Right ventricle myocardium superior (tissue), 1 donor: ENCODE results near the gene TMEM62. TPM values are rescaled to one million over a fixed set of nuclear protein-coding genes. Genes with fewer than 3 reads are reported as not detected.
"Not testable (repeated sequence)": the region's sequence is repeated elsewhere in the genome, so short reads cannot be mapped to it uniquely, and the experiment has no call there.

Experiments used
- ATAC-seq: fragments of 200-7000 bp; cut with Tn5 transposase; one replicate; pipeline ENCODE4 v1.9.1; 2020; ENCODE audit warnings: mild to moderate bottlenecking; ENCODE audit not compliant: poor library complexity
- DNase-seq: peaks from one replicate; pipeline ENCODE4 v3.0.0-alpha.2; 2020
- intact Hi-C: fragments of 100-400 bp; cut with DNase I; formaldehyde crosslinking; loops from one replicate; pipeline ENCODE4 v1.11.2; 2022
- total RNA-seq: library from RNA; stranded (reverse); fragmentation: NEBNext Ultra II Directional; extraction: Animal tissue kit (Norgen Biotek cat#: 25700); gene quantifications from one replicate; pipeline ENCODE4 v1.2.1, GENCODE V29; 2021
- donor health status: DM: no; HTN: yes; CAD: no; lungs with severe emphysema.

The TMEM62 gene
- total RNA-seq, 1 donor from 2014 or later: 9.4 TPM

- intact Hi-C loops: no loop called here
- ATAC-seq (no peak), DNase-seq (no peak)
These were observed 86.8 kb downstream of the TMEM62 start for GRCh38 chr15:43219929-43220928.

GRCh38 chr15:43220991-43221403 lies 87.6 kb downstream of the TMEM62 start, which contains the start of gene EPB42:
Gene EPB42 (minus strand): TSS chr15:43221018. CDS start chr15:43220825, 193 bp downstream.
- DNase-seq (no peak), ATAC-seq (peak; percentile 38)
- intact Hi-C loops: no loop called here

GRCh38 chr15:43221422-43221821 lies 88.0 kb downstream of the TMEM62 start:
- no peak for DNase-seq
- intact Hi-C loops: no loop called here
- ATAC-seq: no peak

GRCh38 chr15:43225201-43225949 lies 92.0 kb downstream of the TMEM62 start:
- DNase-seq: no peak
- intact Hi-C loops: loop anchor here (2.0 kb wide), 1 partner anchor 61 kb away; no protein-coding TSS in a partner anchor

GRCh38 chr15:43225950-43226255 lies 92.5 kb downstream of the TMEM62 start:
- intact Hi-C loops: loop anchor here (2.0 kb wide), 1 partner anchor 61 kb away; no protein-coding TSS in a partner anchor
- DNase-seq, ATAC-seq: not testable (repeated sequence)

More at GRCh38 chr15:43225201-43225949, 92.0 kb downstream of the TMEM62 start:
- peak; percentile 87 for ATAC-seq

- intact Hi-C loops: no loop called here
- DNase-seq (no peak), ATAC-seq (peak; percentile 47)
These were observed 93.3 kb downstream of the TMEM62 start for GRCh38 chr15:43226436-43227305.

GRCh38 chr15:43229977-43230376 lies 96.6 kb downstream of the TMEM62 start:
- DNase-seq (no peak), ATAC-seq (peak; percentile 78)
- intact Hi-C loops: no loop called here

- intact Hi-C loops: no loop called here
- no peak for ATAC-seq
- DNase-seq: no peak
These were observed 97.3 kb downstream of the TMEM62 start for GRCh38 chr15:43230640-43231115.

- ATAC-seq: no peak
- intact Hi-C loops: no loop called here
- no peak for DNase-seq
These were observed 99.0 kb downstream of the TMEM62 start for GRCh38 chr15:43232289-43232874.

Other genes starting within 250 kb of the TMEM62 start
- gene TTBK2, start 212.8 kb upstream of the TMEM62 start, total RNA-seq: 22.4 TPM
- gene UBR1, start 27.5 kb upstream of the TMEM62 start, total RNA-seq: 19.5 TPM
- 47.7 TPM for gene CCNDBP1, start 51.8 kb downstream of the TMEM62 start, total RNA-seq
- gene EPB42, start 87.4 kb downstream of the TMEM62 start, total RNA-seq: 0.24 TPM
- gene TGM5, start 133.3 kb downstream of the TMEM62 start, total RNA-seq: not detected
- not detected for gene TGM7, start 168.7 kb downstream of the TMEM62 start, total RNA-seq
- gene LCMT2, start 197.0 kb downstream of the TMEM62 start, total RNA-seq: 4.8 TPM
- 11.7 TPM for gene ZSCAN29, start 237.5 kb downstream of the TMEM62 start, total RNA-seq
- gene TUBGCP4, start 237.5 kb downstream of the TMEM62 start, total RNA-seq: 11.1 TPM